Globus pallidus (tissue), 1 donor: ENCODE data around the gene SULT1A1.

Experiments
- DNase-seq: peaks from one replicate; pipeline ENCODE4 v3.0.0-alpha.2; 2015; ENCODE audit warnings: low spot score

SULT1A1 gene

GRCh38 chr16:28558456-28558855, 51.4 kb downstream of the SULT1A1 start:
- DNase-seq: no peak

- no peak for DNase-seq
Measured at GRCh38 chr16:28556914-28557320, 52.9 kb downstream of the SULT1A1 start.

- no peak for DNase-seq
Measured at GRCh38 chr16:28555561-28555960, 54.3 kb downstream of the SULT1A1 start.
